Vagina (tissue), 2 donors: ENCODE measurements around the gene TNFRSF18. TPM values are rescaled to one million over a fixed set of nuclear protein-coding genes. Genes with fewer than 3 reads are reported as not detected.

ENCODE experiments used
- DNase-seq, 2 donors: peaks; one replicate each; pipeline ENCODE4 v3.0.0-alpha.2; 2017; ENCODE audit errors: extremely low spot score in 2 of 2
- H3K27ac ChIP-seq: fragments of 200-600 bp; sonication (generic); one replicate; pipeline ENCODE4 v1.5.1; 2019
- H3K27me3 ChIP-seq: fragments of 200-600 bp; sonication (generic); one replicate; pipeline ENCODE4 v1.5.1; 2019
- H3K36me3 ChIP-seq, 2 donors: fragments of 200-600 bp; sonication (generic); one replicate each; pipeline ENCODE4 v1.5.1; 2017 to 2019
- H3K4me1 ChIP-seq: fragments of 200-600 bp; sonication (generic); one replicate; pipeline ENCODE4 v1.5.1; 2019
- H3K4me3 ChIP-seq, 2 donors: fragments of 200-600 bp; sonication (generic); 1 replicate in 1 of 2; 2 replicates in 1 of 2; pipeline ENCODE4 v1.5.1; 2016 to 2019
- H3K9me3 ChIP-seq: fragments of 200-600 bp; sonication (generic); one replicate; pipeline ENCODE4 v1.5.1; 2019
- POLR2A ChIP-seq, 2 donors: fragments of 450-650 bp; IDR thresholded peaks; one replicate each; pipeline ENCODE4 v1.6.1; 2017; ENCODE audit warnings: antibody characterized with exemption in 2 of 2, mild to moderate bottlenecking in 2 of 2, moderate library complexity in 2 of 2
- POLR2AphosphoS5 ChIP-seq, 2 donors: sonication (generic); formaldehyde crosslinking; IDR thresholded peaks; one replicate each; pipeline ENCODE4 v1.9.0; 2017; ENCODE audit warnings: antibody characterized with exemption in 2 of 2, mild to moderate bottlenecking in 2 of 2, low read depth in 1 of 2; ENCODE audit not compliant: insufficient read depth in 1 of 2
- intact Hi-C: fragments of 100-400 bp; cut with DNase I; formaldehyde crosslinking; loops from one replicate; pipeline ENCODE4 v1.15.1; 2023
- total RNA-seq: library from RNA; depleted of rRNA; stranded (reverse); fragments of >200 nt; gene quantifications from one replicate; pipeline ENCODE4 v1.2.3, GENCODE V29; 2016
- TF ChIP-seq, protein P1 (sequence below), 3 experiments: fragments of 450-650 bp in 2 of 3; fragments of 200-600 bp in 1 of 3; sonication (generic) in 1 of 3; IDR thresholded peaks; one replicate each; pipeline ENCODE4 v1.5.1; 2017 to 2019; ENCODE audit warnings: antibody characterized with exemption in 3 of 3, mild to moderate bottlenecking in 2 of 3, moderate library complexity in 2 of 3

The TNFRSF18 gene
- total RNA-seq, 1 donor from 2014 or later = 4.4 TPM

DNA sequence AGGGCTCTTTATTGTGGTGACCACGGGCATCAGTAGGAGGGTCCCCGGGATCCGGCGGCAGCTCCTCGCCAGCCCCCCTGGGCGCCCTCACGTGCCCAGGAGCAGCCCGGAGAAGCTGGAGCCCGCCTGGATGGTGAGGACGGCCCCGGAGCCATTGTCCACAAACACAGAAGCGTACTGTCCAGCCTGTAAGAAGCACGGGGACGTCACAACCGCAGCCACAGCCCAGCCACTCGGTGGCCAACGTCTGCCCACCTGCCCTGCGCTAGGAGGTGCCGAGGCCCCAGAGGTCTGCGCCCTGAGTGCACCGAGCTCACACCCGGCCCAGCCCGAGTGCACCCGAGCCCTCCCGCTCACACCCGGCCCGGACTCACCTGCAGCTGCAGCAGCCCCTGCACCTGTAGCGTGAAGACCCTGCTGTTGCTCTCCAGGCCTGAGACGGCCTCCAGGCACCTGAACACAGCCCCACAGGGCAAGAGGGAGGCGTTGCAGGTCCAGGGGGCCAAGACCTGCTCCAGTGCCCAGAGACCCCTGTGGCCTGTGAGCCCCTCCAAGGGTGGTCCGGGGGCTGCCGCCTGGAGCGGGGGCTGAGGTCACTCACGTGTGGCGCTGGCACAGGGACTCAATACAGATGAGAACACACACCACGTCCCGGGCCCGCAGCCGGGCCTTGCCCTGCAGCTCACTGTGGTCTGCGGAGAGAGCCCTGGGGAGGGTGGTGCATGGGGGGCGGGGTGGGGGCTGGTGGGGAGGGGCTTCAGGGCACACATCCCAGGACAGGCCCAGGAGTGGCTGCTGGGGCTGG, 36.3 kb upstream of the TNFRSF18 start:
- Histone ChIP-seq H3K27ac (no peak overlapping the region), H3K4me1 (peaks cover 30% of the 10 kb centered on the region), H3K36me3 (no peaks in the 10 kb centered on the region), H3K9me3 (no peaks in the 10 kb centered on the region), H3K27me3 (peaks cover 7% of the 10 kb centered on the region), H3K4me3 (no peak overlapping the region)
- DNase-seq = no peak
- intact Hi-C loops = no loop called here
- TF ChIP-seq, protein P1, sequence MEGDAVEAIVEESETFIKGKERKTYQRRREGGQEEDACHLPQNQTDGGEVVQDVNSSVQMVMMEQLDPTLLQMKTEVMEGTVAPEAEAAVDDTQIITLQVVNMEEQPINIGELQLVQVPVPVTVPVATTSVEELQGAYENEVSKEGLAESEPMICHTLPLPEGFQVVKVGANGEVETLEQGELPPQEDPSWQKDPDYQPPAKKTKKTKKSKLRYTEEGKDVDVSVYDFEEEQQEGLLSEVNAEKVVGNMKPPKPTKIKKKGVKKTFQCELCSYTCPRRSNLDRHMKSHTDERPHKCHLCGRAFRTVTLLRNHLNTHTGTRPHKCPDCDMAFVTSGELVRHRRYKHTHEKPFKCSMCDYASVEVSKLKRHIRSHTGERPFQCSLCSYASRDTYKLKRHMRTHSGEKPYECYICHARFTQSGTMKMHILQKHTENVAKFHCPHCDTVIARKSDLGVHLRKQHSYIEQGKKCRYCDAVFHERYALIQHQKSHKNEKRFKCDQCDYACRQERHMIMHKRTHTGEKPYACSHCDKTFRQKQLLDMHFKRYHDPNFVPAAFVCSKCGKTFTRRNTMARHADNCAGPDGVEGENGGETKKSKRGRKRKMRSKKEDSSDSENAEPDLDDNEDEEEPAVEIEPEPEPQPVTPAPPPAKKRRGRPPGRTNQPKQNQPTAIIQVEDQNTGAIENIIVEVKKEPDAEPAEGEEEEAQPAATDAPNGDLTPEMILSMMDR (IDR thresholded peaks at IDR 0.05) = no peak
- TF ChIP-seq POLR2A (IDR thresholded peaks at IDR 0.05) (no peak), POLR2AphosphoS5 (IDR thresholded peaks at IDR 0.05; ENCODE audit: insufficient read depth in 1 of 2, low read depth in 1 of 2) (no peak)

DNA sequence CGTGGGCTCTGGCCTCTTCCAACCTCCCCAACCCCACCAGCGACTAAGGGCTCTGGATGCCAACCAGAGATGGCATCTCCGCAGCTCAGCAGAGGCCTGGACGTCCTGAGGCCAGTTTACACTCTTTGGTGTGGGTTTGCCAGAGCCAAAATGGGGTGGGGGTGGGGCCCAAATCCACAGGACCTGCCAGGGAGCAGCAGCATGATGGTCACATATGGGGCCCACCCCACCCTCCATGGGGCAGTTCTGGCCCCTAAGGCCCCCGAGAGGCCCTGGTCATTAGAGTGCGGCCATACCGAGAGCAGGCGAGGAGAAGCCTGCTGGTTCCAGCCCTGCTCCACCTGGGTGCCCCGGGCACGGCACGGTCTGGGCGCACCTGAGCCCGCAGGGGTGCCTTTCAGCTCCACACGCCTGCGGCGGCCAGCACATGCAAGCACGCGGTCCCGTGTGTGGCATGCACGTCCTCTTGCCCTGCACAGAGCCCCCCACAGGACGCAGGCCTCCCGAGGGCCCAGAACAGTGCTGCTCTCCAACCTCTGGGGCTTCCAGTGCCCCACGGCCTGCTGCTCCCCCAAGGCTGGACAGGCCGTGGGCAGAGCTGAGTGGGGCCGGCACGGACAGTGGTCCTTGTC, 35.3 kb upstream of the TNFRSF18 start:
- peaks cover 7% of the 10 kb centered on the region for H3K27me3 ChIP-seq
- TF ChIP-seq, protein P1 (IDR thresholded peaks at IDR 0.05) = no peak
- TF ChIP-seq POLR2A (IDR thresholded peaks at IDR 0.05) (no peak), POLR2AphosphoS5 (IDR thresholded peaks at IDR 0.05; ENCODE audit: insufficient read depth in 1 of 2, low read depth in 1 of 2) (no peak)
- intact Hi-C loops = no loop called here
- no peaks in the 10 kb centered on the region for H3K9me3 ChIP-seq
- no peaks in the 10 kb centered on the region for H3K36me3 ChIP-seq
- no peak for DNase-seq
- no peak overlapping the region for H3K27ac ChIP-seq
- H3K4me3 ChIP-seq = no peak overlapping the region
- peaks cover 34% of the 10 kb centered on the region for H3K4me1 ChIP-seq

DNA sequence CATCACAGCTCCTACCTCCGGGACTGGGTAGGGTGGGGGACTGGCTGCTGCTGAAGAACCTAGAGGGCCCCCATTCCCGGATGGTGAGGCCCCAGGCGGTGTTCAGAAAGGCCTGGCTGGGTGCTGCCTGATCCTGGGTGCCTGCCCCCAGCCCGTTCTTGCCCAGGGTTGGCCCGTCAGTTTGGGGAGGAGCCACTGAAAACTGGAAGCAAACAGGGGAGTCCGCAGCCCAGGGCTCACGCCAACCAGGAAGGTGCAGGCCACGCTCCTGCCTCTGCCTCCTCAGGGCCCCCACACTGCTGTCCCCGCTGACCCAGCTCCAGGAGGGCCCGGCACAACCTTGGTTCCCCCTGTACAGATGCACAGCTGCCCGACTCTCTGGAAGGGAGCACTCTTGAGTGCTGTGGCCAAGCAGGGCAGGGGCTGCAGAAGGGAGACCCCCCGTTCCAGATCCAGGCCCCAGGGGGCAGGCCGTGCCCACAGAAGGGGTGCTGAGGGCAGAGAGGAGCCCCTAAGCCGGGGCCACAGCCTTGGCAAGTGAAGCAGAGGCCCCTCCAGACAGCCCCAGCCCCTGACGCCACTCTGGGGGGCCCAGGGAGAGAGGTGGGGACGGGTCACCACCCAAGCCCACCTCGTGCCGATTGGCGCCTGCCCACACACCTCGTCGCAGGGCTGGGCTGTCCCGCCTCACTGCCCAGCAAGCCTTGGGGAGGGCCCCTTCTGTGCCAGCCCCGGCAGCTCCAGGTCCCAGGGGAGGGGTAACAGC, 34.6 kb upstream of the TNFRSF18 start:
- peaks cover 30% of the 10 kb centered on the region for H3K4me1 ChIP-seq
- peaks cover 7% of the 10 kb centered on the region for H3K27me3 ChIP-seq
- intact Hi-C loops = no loop called here
- H3K36me3 ChIP-seq = no peaks in the 10 kb centered on the region
- no peak for TF ChIP-seq POLR2A (IDR thresholded peaks at IDR 0.05)
- H3K9me3 ChIP-seq = no peaks in the 10 kb centered on the region
- H3K4me3 ChIP-seq = no peak overlapping the region
- no peak for DNase-seq
- no peak overlapping the region for H3K27ac ChIP-seq

DNA sequence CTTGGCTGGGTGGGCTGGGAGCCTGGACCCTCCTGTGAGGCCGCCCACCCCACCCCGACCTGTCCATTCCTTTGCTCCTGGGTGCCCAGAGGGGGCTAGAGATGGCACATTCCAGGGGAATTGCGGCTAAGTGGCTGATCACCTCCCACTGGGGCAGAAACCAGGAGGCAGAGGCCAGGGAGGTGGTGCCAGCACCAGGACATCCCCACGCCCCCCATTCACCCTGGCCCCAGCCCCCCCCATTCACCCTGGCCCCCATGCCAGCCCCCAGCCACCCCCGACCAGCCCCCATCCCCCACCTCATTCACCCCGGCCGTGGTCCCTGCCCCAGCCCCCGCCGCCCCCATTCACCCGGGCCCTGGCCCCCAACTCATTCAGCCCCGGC, 33.9 kb upstream of the TNFRSF18 start:
- H3K9me3 ChIP-seq = no peaks in the 10 kb centered on the region
- no peak overlapping the region for H3K27ac ChIP-seq
- H3K27me3 ChIP-seq = peaks cover 7% of the 10 kb centered on the region
- H3K4me1 ChIP-seq = peaks cover 29% of the 10 kb centered on the region
- no peak overlapping the region for H3K4me3 ChIP-seq
- no peaks in the 10 kb centered on the region for H3K36me3 ChIP-seq
- intact Hi-C loops = no loop called here
- TF ChIP-seq POLR2AphosphoS5 (IDR thresholded peaks at IDR 0.05; ENCODE audit: insufficient read depth in 1 of 2, low read depth in 1 of 2) = no peak
- TF ChIP-seq, protein P1 (IDR thresholded peaks at IDR 0.05) = no peak
- no peak for TF ChIP-seq POLR2A (IDR thresholded peaks at IDR 0.05)
- no peak for DNase-seq

DNA sequence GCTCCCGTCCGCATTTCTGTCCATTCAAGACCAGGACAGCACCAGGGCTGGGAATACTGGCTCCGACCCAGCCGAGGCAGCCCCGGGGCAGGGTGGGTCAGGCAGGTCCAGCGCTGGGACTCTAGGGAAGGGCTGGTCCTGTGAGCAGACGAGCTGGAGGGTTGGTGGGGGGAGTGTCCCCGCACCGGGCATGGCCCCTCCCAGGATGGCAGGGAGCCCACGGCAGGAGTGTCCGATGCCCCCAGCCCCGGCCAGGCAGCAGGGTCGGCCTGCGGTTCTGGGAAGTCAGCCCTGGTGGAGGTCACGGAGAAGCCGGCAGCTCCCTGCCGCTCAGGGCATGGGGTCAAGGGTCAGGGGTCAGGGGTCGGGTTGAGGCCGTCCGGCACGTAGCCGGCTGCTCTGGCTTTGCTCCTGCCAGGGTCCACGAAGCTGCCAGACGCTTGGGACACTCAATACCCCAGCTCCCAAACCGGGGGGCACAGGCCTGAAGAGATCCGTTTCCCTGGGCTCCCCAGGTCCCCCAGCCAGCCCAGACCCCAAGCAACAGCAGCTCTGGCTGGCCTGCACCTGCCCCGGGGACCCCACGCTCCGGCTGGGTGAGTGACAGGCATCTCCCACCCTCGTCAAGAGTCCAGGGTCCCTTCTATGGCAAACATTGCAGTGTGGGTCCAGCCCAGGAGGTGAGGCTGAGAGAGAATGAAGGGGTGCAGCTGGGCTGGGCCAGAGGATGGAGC, 33.4 kb upstream of the TNFRSF18 start:
- no peak for DNase-seq
- TF ChIP-seq, protein P1 (IDR thresholded peaks at IDR 0.05) = no peak
- TF ChIP-seq POLR2A (IDR thresholded peaks at IDR 0.05) (no peak), POLR2AphosphoS5 (IDR thresholded peaks at IDR 0.05; ENCODE audit: insufficient read depth in 1 of 2, low read depth in 1 of 2) (no peak)
- Histone ChIP-seq H3K27ac (no peak overlapping the region), H3K9me3 (no peaks in the 10 kb centered on the region), H3K4me1 (peaks cover 29% of the 10 kb centered on the region), H3K36me3 (no peaks in the 10 kb centered on the region), H3K27me3 (peaks cover 7% of the 10 kb centered on the region), H3K4me3 (no peak overlapping the region)
- intact Hi-C loops = loop anchor here (10.0 kb wide), 1 partner anchor 115 kb away; no protein-coding TSS in a partner anchor
